GM21367 (cell line): Measurements from ENCODE around the gene TOM1.

Experiments
- ATAC-seq: cut with Tn5 transposase; IDR thresholded peaks from one replicate; pipeline ENCODE4 v1.9.1; 2021; ENCODE audit not compliant: unreplicated experiment

TOM1 gene

GRCh38 chr22:35306350-35306967, 6.8 kb downstream of the TOM1 start:
- ATAC-seq, result no peak

- no peak for ATAC-seq
Observed at GRCh38 chr22:35307372-35307771, 7.7 kb downstream of the TOM1 start.

GRCh38 chr22:35307892-35308291, 8.2 kb downstream of the TOM1 start:
- ATAC-seq, result no peak

GRCh38 chr22:35308480-35309021, 8.9 kb downstream of the TOM1 start:
- ATAC-seq, result peak; percentile 52

- no peak for ATAC-seq
Observed at GRCh38 chr22:35310556-35311550, 11.2 kb downstream of the TOM1 start.

- ATAC-seq, result no peak
Observed at GRCh38 chr22:35311551-35311999, 11.9 kb downstream of the TOM1 start.

GRCh38 chr22:35312198-35313059, 12.7 kb downstream of the TOM1 start:
- no peak for ATAC-seq

GRCh38 chr22:35313311-35314121, 13.8 kb downstream of the TOM1 start:
- no peak for ATAC-seq

DNA sequence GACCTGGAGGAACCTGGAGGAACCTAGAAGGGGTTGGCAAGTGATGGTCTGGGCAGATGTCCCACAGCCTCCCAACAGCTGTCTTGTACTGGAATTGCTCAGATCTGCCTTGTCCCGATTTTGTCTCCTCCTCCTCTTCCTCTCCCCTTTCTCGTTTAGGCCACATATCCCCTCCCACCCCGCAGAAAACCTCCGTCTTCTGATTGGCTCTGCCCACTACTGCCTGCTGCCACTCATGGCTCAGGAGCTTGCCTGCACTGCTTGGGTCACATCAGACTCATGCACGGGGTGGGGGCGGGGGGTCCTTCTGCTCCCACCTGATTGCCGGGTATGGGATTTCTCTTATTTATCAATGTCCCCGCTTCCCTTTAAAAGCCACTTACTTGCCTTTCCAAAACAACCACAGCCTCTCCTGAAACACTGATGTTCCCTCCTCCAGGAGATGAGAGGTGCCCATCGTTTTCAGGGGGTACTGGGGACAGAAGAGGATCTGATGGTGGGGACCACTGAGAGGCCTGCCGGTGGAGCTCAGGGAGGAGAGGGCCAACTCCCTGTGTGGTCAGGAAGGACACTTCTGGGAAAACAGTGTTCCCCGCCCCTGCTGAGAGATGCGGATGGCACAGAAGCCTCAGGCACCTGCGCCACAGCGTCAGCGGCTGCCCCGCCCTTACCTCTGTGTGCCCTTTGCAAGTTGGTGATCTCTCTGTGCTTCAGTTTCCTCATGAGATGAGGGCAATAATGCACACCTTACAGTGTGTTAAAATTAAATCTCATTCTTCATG, 14.7 kb downstream of the TOM1 start:
- ATAC-seq, result no peak

DNA sequence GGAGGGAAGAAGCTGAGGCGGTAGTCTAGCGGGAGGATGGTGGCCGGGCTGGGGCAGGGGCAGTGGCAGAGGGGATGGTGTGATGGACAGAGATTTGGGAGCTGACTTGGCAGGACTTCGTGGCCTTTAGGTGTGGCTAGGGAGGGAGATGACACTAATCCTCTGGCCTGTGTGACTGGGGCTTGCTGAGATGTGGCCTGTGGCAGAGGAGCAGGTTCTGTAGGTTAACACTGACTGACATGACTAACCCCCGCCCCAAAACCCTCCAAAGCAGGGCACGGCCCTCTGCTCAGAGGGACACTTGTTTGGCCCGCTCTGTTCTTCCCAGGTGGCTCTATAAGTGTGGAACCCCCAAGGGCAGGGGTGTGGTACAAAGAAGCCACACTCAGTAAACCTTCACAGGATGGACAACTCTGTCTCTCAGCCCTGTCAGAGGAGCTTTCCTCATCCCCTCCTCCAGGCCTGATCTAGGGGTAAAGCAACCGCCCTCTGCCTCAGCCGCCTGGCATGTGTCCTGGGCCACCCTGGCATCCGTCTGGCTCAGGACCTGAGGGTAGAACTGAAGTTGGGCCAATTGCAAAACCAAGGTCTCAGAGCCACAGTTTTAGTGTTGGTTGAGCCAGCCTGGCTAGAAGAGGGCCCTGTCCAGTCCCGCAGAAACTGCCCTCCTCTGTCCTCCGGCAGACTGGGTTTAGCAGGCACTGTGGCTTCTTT, 15.6 kb downstream of the TOM1 start:
- no peak for ATAC-seq

GRCh38 chr22:35315855-35316745, 16.4 kb downstream of the TOM1 start:
- no peak for ATAC-seq

DNA sequence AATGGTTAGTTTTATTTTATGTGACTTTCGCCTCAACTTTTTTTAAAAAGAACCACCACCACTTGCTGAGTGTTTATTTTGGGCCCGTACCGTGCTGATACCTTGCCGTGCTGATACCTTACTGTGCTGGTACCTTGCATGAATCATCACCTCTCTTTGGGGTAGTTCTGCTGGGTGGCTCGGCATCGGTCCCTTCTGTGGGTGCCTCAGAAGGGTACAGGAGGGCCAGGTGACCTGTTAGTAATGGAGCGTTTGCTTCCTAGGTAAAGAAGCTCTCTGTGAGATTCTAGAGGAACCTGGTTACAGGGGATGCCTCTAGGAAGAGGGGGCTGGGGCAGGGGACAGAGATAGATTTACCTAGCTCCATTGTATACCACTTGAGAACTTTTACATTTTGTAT, 17.1 kb downstream of the TOM1 start:
- ATAC-seq, result no peak

DNA sequence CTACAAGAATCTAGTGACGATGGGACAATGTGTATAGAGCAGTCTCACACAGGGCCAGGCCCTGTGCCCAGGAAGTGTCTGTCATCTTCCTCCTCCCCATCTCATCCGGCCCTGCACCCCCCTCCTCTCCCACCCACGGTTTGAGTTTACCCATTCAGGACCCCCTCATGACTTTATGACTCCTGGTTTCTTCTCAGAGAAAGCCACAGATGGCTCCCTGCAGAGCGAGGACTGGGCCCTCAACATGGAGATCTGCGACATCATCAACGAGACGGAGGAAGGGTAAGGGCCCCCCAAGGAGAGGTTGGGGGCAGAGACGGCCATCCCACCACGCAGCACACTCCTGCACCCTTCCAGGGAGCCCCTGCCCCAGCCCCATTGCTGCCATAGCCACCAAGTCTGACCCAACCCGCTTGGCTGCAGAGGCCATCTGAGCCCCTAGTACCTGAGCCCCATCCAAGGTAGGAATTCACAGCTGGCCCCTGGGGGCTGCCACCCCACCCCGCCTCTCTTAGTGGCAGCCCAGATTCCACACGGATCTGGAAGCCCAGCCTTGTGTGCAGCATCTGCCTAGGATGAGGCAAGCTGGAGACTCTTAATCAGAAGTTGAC, 18.1 kb downstream of the TOM1 start:
- no peak for ATAC-seq

GRCh38 chr22:35318346-35319215, 18.9 kb downstream of the TOM1 start:
- no peak for ATAC-seq

- no peak for ATAC-seq
Observed at GRCh38 chr22:35319244-35319985, 19.7 kb downstream of the TOM1 start.

DNA sequence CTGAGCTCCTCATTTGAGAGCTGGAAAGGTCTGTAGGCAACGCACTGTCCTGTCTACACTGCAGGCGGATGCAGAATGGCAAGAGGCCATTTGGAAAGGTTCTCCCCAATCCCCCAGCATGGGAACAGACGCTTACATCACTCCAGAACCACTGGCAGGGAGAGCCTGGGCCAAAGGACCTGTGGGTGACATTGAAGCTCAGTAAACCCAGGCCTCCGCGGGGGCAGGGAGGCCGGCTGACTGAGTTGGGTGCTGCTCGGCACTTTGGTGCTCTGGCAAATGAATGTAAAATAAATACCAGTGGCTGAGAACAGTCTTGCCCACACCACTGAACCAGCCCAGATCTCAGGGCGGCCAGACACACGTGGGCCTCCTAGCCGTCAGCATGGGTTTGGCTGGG, 22.4 kb downstream of the TOM1 start:
- ATAC-seq, result no peak
